22Rv1 (cell line): ENCODE results near the gene AP2A2.
A peak's percentile ranks its signal among the peaks of the same experiment; 100 is the strongest.

Source experiments
- H3K27ac ChIP-seq: fragments of 450-650 bp; 2 replicates; pipeline ENCODE4 v1.5.1; 2017
- ZFX ChIP-seq: fragments of 450-650 bp; IDR thresholded peaks from 2 replicates; pipeline ENCODE4 v1.6.1; 2017; ENCODE audit warnings: antibody characterized with exemption, borderline replicate concordance
- TF ChIP-seq, protein P1 (sequence below): fragments of 450-650 bp; IDR thresholded peaks from 2 replicates; pipeline ENCODE4 v1.5.1; 2017; ENCODE audit warnings: mild to moderate bottlenecking

Gene AP2A2

GRCh38 chr11:909406-909805, 16.3 kb upstream of the AP2A2 start:
- peak overlapping the region; percentile 66; the same call in 1 of the 2 replicates for H3K27ac ChIP-seq
- no peak for TF ChIP-seq ZFX
- TF ChIP-seq, protein P1, sequence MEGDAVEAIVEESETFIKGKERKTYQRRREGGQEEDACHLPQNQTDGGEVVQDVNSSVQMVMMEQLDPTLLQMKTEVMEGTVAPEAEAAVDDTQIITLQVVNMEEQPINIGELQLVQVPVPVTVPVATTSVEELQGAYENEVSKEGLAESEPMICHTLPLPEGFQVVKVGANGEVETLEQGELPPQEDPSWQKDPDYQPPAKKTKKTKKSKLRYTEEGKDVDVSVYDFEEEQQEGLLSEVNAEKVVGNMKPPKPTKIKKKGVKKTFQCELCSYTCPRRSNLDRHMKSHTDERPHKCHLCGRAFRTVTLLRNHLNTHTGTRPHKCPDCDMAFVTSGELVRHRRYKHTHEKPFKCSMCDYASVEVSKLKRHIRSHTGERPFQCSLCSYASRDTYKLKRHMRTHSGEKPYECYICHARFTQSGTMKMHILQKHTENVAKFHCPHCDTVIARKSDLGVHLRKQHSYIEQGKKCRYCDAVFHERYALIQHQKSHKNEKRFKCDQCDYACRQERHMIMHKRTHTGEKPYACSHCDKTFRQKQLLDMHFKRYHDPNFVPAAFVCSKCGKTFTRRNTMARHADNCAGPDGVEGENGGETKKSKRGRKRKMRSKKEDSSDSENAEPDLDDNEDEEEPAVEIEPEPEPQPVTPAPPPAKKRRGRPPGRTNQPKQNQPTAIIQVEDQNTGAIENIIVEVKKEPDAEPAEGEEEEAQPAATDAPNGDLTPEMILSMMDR = no peak

- TF ChIP-seq ZFX = no peak
- TF ChIP-seq, protein P1 = no peak
- peak overlapping the region; percentile 66 for H3K27ac ChIP-seq
Measured at GRCh38 chr11:910044-910588, 15.6 kb upstream of the AP2A2 start.

- H3K27ac ChIP-seq = peak within 1 kb of the TSS; percentile 66
- TF ChIP-seq, protein P1 = peak; percentile 33; the same call in 1 of the 2 replicates
- no peak for TF ChIP-seq ZFX
Measured at GRCh38 chr11:910589-911030, 15.1 kb upstream of the AP2A2 start, which contains the start of gene CHID1. Gene CHID1 (minus strand): TSS chr11:910810. CDS start chr11:904816, 5,994 bp downstream.

DNA sequence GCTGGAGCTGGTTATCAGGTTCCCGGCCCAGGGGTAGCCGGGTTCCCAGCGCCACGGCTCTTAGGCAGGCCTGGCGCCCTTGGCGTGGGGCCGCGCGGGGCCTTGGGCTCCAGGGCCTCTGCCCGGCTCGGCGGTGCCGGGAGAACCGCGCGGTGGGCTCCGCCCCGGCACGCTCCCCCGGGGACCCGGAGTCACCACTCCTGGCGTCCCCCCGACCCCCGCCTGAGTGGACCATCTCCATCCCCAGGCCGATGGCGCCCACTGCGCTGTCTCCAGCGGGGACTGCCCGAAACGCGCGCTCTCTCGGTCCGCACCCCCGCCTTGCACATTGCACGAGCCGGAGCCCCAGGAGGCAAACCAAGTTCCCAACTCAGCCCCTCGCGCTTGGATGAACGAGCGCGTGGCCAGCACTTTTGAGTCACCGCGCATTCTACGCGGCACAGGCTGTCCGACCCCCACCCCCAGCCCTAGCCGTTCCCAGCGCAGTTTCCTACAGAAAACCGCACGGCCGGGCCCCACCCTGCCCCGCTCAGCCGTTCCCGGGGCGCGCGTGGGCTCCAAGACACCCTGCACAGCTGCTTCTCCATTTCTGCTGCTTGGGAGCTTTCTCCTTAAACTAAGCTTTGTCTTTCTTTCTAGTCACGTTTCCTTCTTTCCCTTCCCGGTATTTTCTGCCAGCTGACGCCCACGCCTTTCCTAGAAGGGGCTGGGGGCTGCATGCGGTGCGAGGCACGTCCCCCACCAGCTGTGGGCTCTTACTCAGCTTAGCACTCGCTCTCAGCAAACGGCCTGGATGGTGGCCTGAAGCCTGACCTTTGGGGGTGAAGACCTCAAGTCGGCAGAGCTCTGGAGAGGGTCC, 14.4 kb upstream of the AP2A2 start:
- TF ChIP-seq, protein P1 = peak; percentile 10; the same call in 1 of the 2 replicates
- TF ChIP-seq ZFX = no peak
- H3K27ac ChIP-seq = peak overlapping the region; percentile 66

DNA sequence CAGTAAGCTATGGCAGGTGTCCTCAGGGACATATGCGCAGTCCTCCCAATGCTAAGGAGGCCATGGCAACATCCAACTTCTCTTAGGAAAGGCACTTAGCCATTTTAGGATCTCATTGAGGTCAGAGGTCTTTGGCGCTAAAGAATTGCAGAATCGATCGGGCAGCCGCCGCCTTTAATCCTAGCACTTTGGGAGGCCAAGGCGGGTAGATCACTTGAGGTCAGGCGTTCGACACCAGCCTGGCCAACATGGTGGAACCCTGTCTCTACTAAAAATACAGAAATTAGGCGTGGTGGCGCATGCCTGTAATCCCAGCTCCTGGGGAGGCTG, 13.8 kb upstream of the AP2A2 start:
- TF ChIP-seq, protein P1 = no peak
- no peak for TF ChIP-seq ZFX
- no peak overlapping the region for H3K27ac ChIP-seq

GRCh38 chr11:912266-912665, 13.4 kb upstream of the AP2A2 start:
- TF ChIP-seq, protein P1 = no peak
- no peak for TF ChIP-seq ZFX
- no peak overlapping the region for H3K27ac ChIP-seq

- TF ChIP-seq ZFX = no peak
- TF ChIP-seq, protein P1 = no peak
- no peak overlapping the region for H3K27ac ChIP-seq
Measured at GRCh38 chr11:913043-913442, 12.6 kb upstream of the AP2A2 start.
